Measurements from ENCODE around the gene SLC25A21.
"Not testable (repeated sequence)": the region's sequence is repeated elsewhere in the genome, so short reads cannot be mapped to it uniquely, and the experiment has no call there.

SLC25A21 gene

GRCh38 chr14:37168721-37169120, 3.7 kb downstream of the SLC25A21 start:
- DNase-seq (ENCODE audit: low read depth) = no peak
- TF ChIP-seq CTCF (IDR thresholded peaks at IDR 0.05; ENCODE audit: low read depth, low read length, missing control alignments) = no peak
- H3K4me3 ChIP-seq (ENCODE audit: low read depth, low read length) = no peak overlapping the region

- H3K4me3 ChIP-seq (ENCODE audit: low read depth, low read length) = no peak overlapping the region
- no peak for TF ChIP-seq CTCF (IDR thresholded peaks at IDR 0.05; ENCODE audit: low read depth, low read length, missing control alignments)
- DNase-seq (ENCODE audit: low read depth) = no peak
Observed at GRCh38 chr14:37167151-37168047, 5.0 kb downstream of the SLC25A21 start.

GRCh38 chr14:37165794-37166193, 6.6 kb downstream of the SLC25A21 start:
- DNase-seq (ENCODE audit: low read depth) = no peak
- TF ChIP-seq CTCF (IDR thresholded peaks at IDR 0.05; ENCODE audit: low read depth, low read length, missing control alignments) = no peak
- no peak overlapping the region for H3K4me3 ChIP-seq (ENCODE audit: low read depth, low read length)

- DNase-seq (ENCODE audit: low read depth); H3K4me3 ChIP-seq (ENCODE audit: low read depth, low read length): not testable (repeated sequence)
Observed at GRCh38 chr14:37162307-37162706, 10.1 kb downstream of the SLC25A21 start.

- DNase-seq (ENCODE audit: low read depth) = no peak
- no peak overlapping the region for H3K4me3 ChIP-seq (ENCODE audit: low read depth, low read length)
- TF ChIP-seq CTCF (IDR thresholded peaks at IDR 0.05; ENCODE audit: low read depth, low read length, missing control alignments) = no peak
Observed at GRCh38 chr14:37157987-37158386, 14.4 kb downstream of the SLC25A21 start.

GRCh38 chr14:37153483-37153882, 18.9 kb downstream of the SLC25A21 start:
- no peak for TF ChIP-seq CTCF (IDR thresholded peaks at IDR 0.05; ENCODE audit: low read depth, low read length, missing control alignments)
- no peak for DNase-seq (ENCODE audit: low read depth)
- H3K4me3 ChIP-seq (ENCODE audit: low read depth, low read length) = no peak overlapping the region

GRCh38 chr14:37153005-37153404, 19.4 kb downstream of the SLC25A21 start:
- DNase-seq (ENCODE audit: low read depth) = no peak
- TF ChIP-seq CTCF (IDR thresholded peaks at IDR 0.05; ENCODE audit: low read depth, low read length, missing control alignments) = no peak
- H3K4me3 ChIP-seq (ENCODE audit: low read depth, low read length) = no peak overlapping the region

Measured in GM12864 (cell line).